PFSK-1 (cell line): ENCODE results near the gene GIMAP1.

Experiments used
- FOXP2 ChIP-seq: optimal IDR thresholded peaks from 2 replicates; pipeline ENCODE3; 2011; ENCODE audit warnings: borderline replicate concordance, control low read depth, inconsistent platforms; ENCODE audit not compliant: insufficient read depth; ENCODE audit errors: extremely low read length, extremely low read depth
- POLR2AphosphoS5 ChIP-seq: IDR thresholded peaks from 2 replicates; pipeline ENCODE4 v1.6.1; 2012; ENCODE audit warnings: low read depth, mild to moderate bottlenecking, control low read depth, low read length, moderate library complexity
- REST ChIP-seq, 2 experiments: IDR thresholded peaks; 2 replicates each; pipeline versions ENCODE4 v1.6.1 to v1.8.0; 2011 to 2012; ENCODE audit warnings: low read depth in 2 of 2, low read length in 2 of 2, control low read depth in 1 of 2, inconsistent platforms in 1 of 2, mild to moderate bottlenecking in 1 of 2, moderate library complexity in 1 of 2; ENCODE audit not compliant: insufficient read depth in 1 of 2
- SIN3A ChIP-seq: IDR thresholded peaks from 2 replicates; pipeline ENCODE4 v1.6.1; 2012; ENCODE audit warnings: mild to moderate bottlenecking, low read length, moderate library complexity, borderline replicate concordance; ENCODE audit not compliant: insufficient read depth
- TAF1 ChIP-seq: IDR thresholded peaks from 2 replicates; pipeline ENCODE4 v1.6.1; 2012; ENCODE audit warnings: low read length, control low read depth, borderline replicate concordance; ENCODE audit not compliant: insufficient read depth

- no peak for TF ChIP-seq POLR2AphosphoS5
- TF ChIP-seq TAF1 = no peak
- TF ChIP-seq REST (IDR thresholded peaks at IDR 0.05; ENCODE audit: insufficient read depth in 1 of 2, low read depth in 2 of 2, low read length in 2 of 2) = no peak
- TF ChIP-seq SIN3A = no peak
- no peak for TF ChIP-seq FOXP2
Observed at GRCh38 chr7:150731916-150732315, 15.5 kb downstream of the GIMAP1 start.
